ENCODE results near the gene ZNHIT3. TPM values are rescaled to one million over a fixed set of nuclear protein-coding genes. Genes with fewer than 3 reads are reported as not detected.

Gene ZNHIT3
- total RNA-seq, 1 donor from 2014 or later, result 35.5 TPM

DNA sequence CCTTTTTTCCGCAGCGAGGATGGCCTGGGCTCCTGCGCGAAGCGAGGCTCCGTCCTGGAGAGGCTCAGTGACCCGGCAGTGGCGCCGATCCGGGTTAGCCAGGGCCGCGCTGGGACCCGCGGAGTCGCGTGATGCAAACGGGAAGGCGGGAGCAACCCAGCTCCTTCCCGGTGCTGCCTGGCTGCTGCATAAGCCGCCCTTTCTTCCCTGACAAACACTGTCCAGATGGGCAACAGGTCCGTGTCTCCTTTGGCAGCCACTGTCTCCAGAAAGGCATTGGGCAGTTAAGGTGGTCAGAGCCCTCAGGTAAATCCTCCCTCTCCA is 21.8 kb upstream of the ZNHIT3 start:
- Mint-ChIP-seq H3K27me3 (ENCODE audit: unreplicated experiment) (peaks cover 37% of the 10 kb centered on the region), H3K4me3 (ENCODE audit: unreplicated experiment) (no peak overlapping the region), H3K4me1 (ENCODE audit: unreplicated experiment) (no peaks in the 10 kb centered on the region), H3K9me3 (ENCODE audit: unreplicated experiment) (no peaks in the 10 kb centered on the region), H3K36me3 (ENCODE audit: unreplicated experiment) (no peaks in the 10 kb centered on the region), H3K27ac (ENCODE audit: unreplicated experiment) (no peak overlapping the region)
- TF ChIP-seq, protein P1, sequence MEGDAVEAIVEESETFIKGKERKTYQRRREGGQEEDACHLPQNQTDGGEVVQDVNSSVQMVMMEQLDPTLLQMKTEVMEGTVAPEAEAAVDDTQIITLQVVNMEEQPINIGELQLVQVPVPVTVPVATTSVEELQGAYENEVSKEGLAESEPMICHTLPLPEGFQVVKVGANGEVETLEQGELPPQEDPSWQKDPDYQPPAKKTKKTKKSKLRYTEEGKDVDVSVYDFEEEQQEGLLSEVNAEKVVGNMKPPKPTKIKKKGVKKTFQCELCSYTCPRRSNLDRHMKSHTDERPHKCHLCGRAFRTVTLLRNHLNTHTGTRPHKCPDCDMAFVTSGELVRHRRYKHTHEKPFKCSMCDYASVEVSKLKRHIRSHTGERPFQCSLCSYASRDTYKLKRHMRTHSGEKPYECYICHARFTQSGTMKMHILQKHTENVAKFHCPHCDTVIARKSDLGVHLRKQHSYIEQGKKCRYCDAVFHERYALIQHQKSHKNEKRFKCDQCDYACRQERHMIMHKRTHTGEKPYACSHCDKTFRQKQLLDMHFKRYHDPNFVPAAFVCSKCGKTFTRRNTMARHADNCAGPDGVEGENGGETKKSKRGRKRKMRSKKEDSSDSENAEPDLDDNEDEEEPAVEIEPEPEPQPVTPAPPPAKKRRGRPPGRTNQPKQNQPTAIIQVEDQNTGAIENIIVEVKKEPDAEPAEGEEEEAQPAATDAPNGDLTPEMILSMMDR (IDR thresholded peaks at IDR 0.05), result no peak
- DNase-seq (ENCODE audit: extremely low spot score, unreplicated experiment), result no peak

- TF ChIP-seq, protein P1 (IDR thresholded peaks at IDR 0.05), result no peak
- Mint-ChIP-seq H3K27ac (ENCODE audit: unreplicated experiment) (no peak overlapping the region), H3K4me3 (ENCODE audit: unreplicated experiment) (no peak overlapping the region), H3K9me3 (ENCODE audit: unreplicated experiment) (no peaks in the 10 kb centered on the region), H3K27me3 (ENCODE audit: unreplicated experiment) (peaks cover 49% of the 10 kb centered on the region), H3K4me1 (ENCODE audit: unreplicated experiment) (no peaks in the 10 kb centered on the region), H3K36me3 (ENCODE audit: unreplicated experiment) (no peaks in the 10 kb centered on the region)
- no peak for DNase-seq (ENCODE audit: extremely low spot score, unreplicated experiment)
These were observed 17.4 kb upstream of the ZNHIT3 start for GRCh38 chr17:36468903-36469635.

GRCh38 chr17:36469733-36470132 is 16.7 kb upstream of the ZNHIT3 start:
- DNase-seq (ENCODE audit: extremely low spot score, unreplicated experiment), result no peak
- H3K36me3 Mint-ChIP-seq (ENCODE audit: unreplicated experiment), result no peaks in the 10 kb centered on the region
- peaks cover 49% of the 10 kb centered on the region for H3K27me3 Mint-ChIP-seq (ENCODE audit: unreplicated experiment)
- H3K4me3 Mint-ChIP-seq (ENCODE audit: unreplicated experiment), result no peak overlapping the region
- no peak overlapping the region for H3K27ac Mint-ChIP-seq (ENCODE audit: unreplicated experiment)
- H3K4me1 Mint-ChIP-seq (ENCODE audit: unreplicated experiment), result no peaks in the 10 kb centered on the region
- TF ChIP-seq, protein P1 (IDR thresholded peaks at IDR 0.05), result no peak
- no peaks in the 10 kb centered on the region for H3K9me3 Mint-ChIP-seq (ENCODE audit: unreplicated experiment)

GRCh38 chr17:36470499-36470898 is 16.0 kb upstream of the ZNHIT3 start:
- Mint-ChIP-seq H3K27me3 (ENCODE audit: unreplicated experiment) (peaks cover 50% of the 10 kb centered on the region), H3K27ac (ENCODE audit: unreplicated experiment) (no peak overlapping the region), H3K4me1 (ENCODE audit: unreplicated experiment) (no peaks in the 10 kb centered on the region), H3K36me3 (ENCODE audit: unreplicated experiment) (no peaks in the 10 kb centered on the region), H3K9me3 (ENCODE audit: unreplicated experiment) (no peaks in the 10 kb centered on the region), H3K4me3 (ENCODE audit: unreplicated experiment) (no peak overlapping the region)
- TF ChIP-seq, protein P1 (IDR thresholded peaks at IDR 0.05), result no peak
- DNase-seq (ENCODE audit: extremely low spot score, unreplicated experiment), result no peak

- Mint-ChIP-seq H3K36me3 (ENCODE audit: unreplicated experiment) (no peaks in the 10 kb centered on the region), H3K4me3 (ENCODE audit: unreplicated experiment) (no peak overlapping the region), H3K27me3 (ENCODE audit: unreplicated experiment) (peaks cover 61% of the 10 kb centered on the region), H3K4me1 (ENCODE audit: unreplicated experiment) (no peaks in the 10 kb centered on the region), H3K9me3 (ENCODE audit: unreplicated experiment) (no peaks in the 10 kb centered on the region), H3K27ac (ENCODE audit: unreplicated experiment) (no peak overlapping the region)
- TF ChIP-seq, protein P1 (IDR thresholded peaks at IDR 0.05), result no peak
- DNase-seq (ENCODE audit: extremely low spot score, unreplicated experiment), result no peak
These were observed 11.9 kb upstream of the ZNHIT3 start for GRCh38 chr17:36474571-36474970.

Data from osteocyte (in vitro differentiated cells).